ENCODE measurements around the gene ANTXRL. TPM values are rescaled to one million over a fixed set of nuclear protein-coding genes. Genes with fewer than 3 reads are reported as not detected.
"Not testable (repeated sequence)": the region's sequence is repeated elsewhere in the genome, so short reads cannot be mapped to it uniquely, and the experiment has no call there.

The ANTXRL gene
- total RNA-seq, 1 donor from 2014 or later = not detected

GRCh38 chr10:46253076-46254006, 33.5 kb upstream of the ANTXRL start:
- intact Hi-C loops (cut with DNase I) = no loop called here
- no peak for DNase-seq (ENCODE audit: low spot score)

- intact Hi-C loops (cut with DNase I) = no loop called here
- no peak for DNase-seq (ENCODE audit: low spot score)
These were observed 32.8 kb upstream of the ANTXRL start for GRCh38 chr10:46254007-46254383.

GRCh38 chr10:46254467-46254866, 32.3 kb upstream of the ANTXRL start:
- no peak for DNase-seq (ENCODE audit: low spot score)

GRCh38 chr10:46255210-46255609, 31.6 kb upstream of the ANTXRL start:
- intact Hi-C loops (cut with DNase I); DNase-seq (ENCODE audit: low spot score): not testable (repeated sequence)

More at GRCh38 chr10:46254467-46254866, 32.3 kb upstream of the ANTXRL start:
- intact Hi-C loops (cut with DNase I) = no loop called here

- intact Hi-C loops (cut with DNase I) = no loop called here
- no peak for DNase-seq (ENCODE audit: low spot score)
These were observed 30.7 kb upstream of the ANTXRL start for GRCh38 chr10:46255801-46256747.

GRCh38 chr10:46257099-46257498, 29.7 kb upstream of the ANTXRL start:
- intact Hi-C loops (cut with DNase I) = no loop called here
- DNase-seq (ENCODE audit: low spot score) = no peak

- DNase-seq (ENCODE audit: low spot score); intact Hi-C loops (cut with DNase I): not testable (repeated sequence)
These were observed 23.8 kb upstream of the ANTXRL start for GRCh38 chr10:46262906-46263560.

- intact Hi-C loops (cut with DNase I) = no loop called here
- no peak for DNase-seq (ENCODE audit: low spot score)
These were observed 22.9 kb upstream of the ANTXRL start for GRCh38 chr10:46263831-46264268.

GRCh38 chr10:46264336-46264735, 22.5 kb upstream of the ANTXRL start:
- DNase-seq (ENCODE audit: low spot score) = no peak
- intact Hi-C loops (cut with DNase I) = no loop called here

- DNase-seq (ENCODE audit: low spot score) = no peak
- intact Hi-C loops (cut with DNase I) = no loop called here
These were observed 21.9 kb upstream of the ANTXRL start for GRCh38 chr10:46264737-46265368.

- not testable (repeated sequence) for DNase-seq (ENCODE audit: low spot score)
These were observed 21.1 kb upstream of the ANTXRL start for GRCh38 chr10:46265566-46266305.

GRCh38 chr10:46266306-46266985, 20.4 kb upstream of the ANTXRL start:
- no peak for DNase-seq (ENCODE audit: low spot score)
- intact Hi-C loops (cut with DNase I) = no loop called here

More at GRCh38 chr10:46265566-46266305, 21.1 kb upstream of the ANTXRL start:
- intact Hi-C loops (cut with DNase I) = not testable (repeated sequence)

- intact Hi-C loops (cut with DNase I) = no loop called here
- no peak for DNase-seq (ENCODE audit: low spot score)
These were observed 19.4 kb upstream of the ANTXRL start for GRCh38 chr10:46267132-46267985.

GRCh38 chr10:46268076-46268881, 18.5 kb upstream of the ANTXRL start:
- intact Hi-C loops (cut with DNase I) = no loop called here
- DNase-seq (ENCODE audit: low spot score) = no peak

- DNase-seq (ENCODE audit: low spot score); intact Hi-C loops (cut with DNase I): not testable (repeated sequence)
These were observed 17.2 kb upstream of the ANTXRL start for GRCh38 chr10:46269554-46270053.

Data from cardiac septum (tissue), 1 donor.